CD4-positive, alpha-beta T cell (primary cell): Measurements from ENCODE around the gene DCAF8. TPM values are rescaled to one million over a fixed set of nuclear protein-coding genes. Genes with fewer than 3 reads are reported as not detected.

Experiments
- ATAC-seq: fragments of 200-7000 bp; cut with Tn5 transposase; one replicate; pipeline ENCODE4 v1.10.0; 2022; ENCODE audit warnings: mild to moderate bottlenecking; ENCODE audit not compliant: poor library complexity
- CTCF ChIA-PET: fragments of 350-600 bp; sonication (Branson Sonifier 250); formaldehyde crosslinking; loops from one replicate; lab custom pipeline; 2021; ENCODE audit warnings: antibody characterized with exemption, inconsistent platforms; lab: Charles Lee
- POLR2A ChIA-PET: fragments of 350-600 bp; sonication (Branson Sonifier 250); formaldehyde crosslinking; loops from one replicate; lab custom pipeline; 2021; ENCODE audit warnings: antibody characterized with exemption, inconsistent platforms; lab: Charles Lee
- DNase-seq, 14 experiments: peaks; one replicate each; pipeline ENCODE4 v3.0.0-alpha.2; 2013 to 2020; ENCODE audit warnings: mixed read lengths in 2 of 14
- H3K27ac ChIP-seq, 2 donors: one replicate each; pipeline versions ENCODE4 v1.5.1 to v1.7.0; 2013; ENCODE audit warnings: low read length in 2 of 2, low read depth in 1 of 2, mild to moderate bottlenecking in 1 of 2
- H3K27me3 ChIP-seq, 2 experiments: 1 replicate in 1 of 2; 2 replicates in 1 of 2; pipeline versions ENCODE4 v1.6.1 to v1.7.0; 2013; ENCODE audit warnings: low read length in 2 of 2, control low read depth in 1 of 2, mild to moderate bottlenecking in 1 of 2, moderate library complexity in 1 of 2; ENCODE audit not compliant: insufficient read depth in 2 of 2, control insufficient read depth in 1 of 2
- H3K36me3 ChIP-seq: one replicate; pipeline ENCODE4 v1.6.1; 2013; ENCODE audit warnings: low read length, control low read depth; ENCODE audit not compliant: insufficient read depth
- H3K4me1 ChIP-seq: one replicate; pipeline ENCODE4 v1.6.1; 2013; ENCODE audit warnings: low read length, control low read depth; ENCODE audit not compliant: insufficient read depth
- H3K4me3 ChIP-seq: one replicate; pipeline ENCODE4 v1.5.1; 2013; ENCODE audit warnings: mild to moderate bottlenecking, low read length, moderate library complexity
- H3K9me3 ChIP-seq, 2 experiments: 1 replicate in 1 of 2; 2 replicates in 1 of 2; pipeline versions ENCODE4 v1.6.1 to v1.7.0; 2013; ENCODE audit warnings: low read length in 2 of 2, mild to moderate bottlenecking in 2 of 2, control low read depth in 1 of 2, moderate library complexity in 1 of 2; ENCODE audit not compliant: control insufficient read depth in 1 of 2, insufficient read depth in 1 of 2
- H3K27ac Mint-ChIP-seq: one replicate; pipeline ENCODE4 v1.8.0; 2020; ENCODE audit warnings: mixed read lengths
- H3K27me3 Mint-ChIP-seq: one replicate; pipeline ENCODE4 v1.8.0; 2021; ENCODE audit warnings: mixed read lengths
- H3K36me3 Mint-ChIP-seq: one replicate; pipeline ENCODE4 v1.8.0; 2021; ENCODE audit warnings: low read depth, mixed read lengths
- H3K4me1 Mint-ChIP-seq: one replicate; pipeline ENCODE4 v1.8.0; 2021; ENCODE audit warnings: low read depth, mixed read lengths
- H3K4me3 Mint-ChIP-seq: one replicate; pipeline ENCODE4 v1.8.0; 2020; ENCODE audit warnings: mild to moderate bottlenecking, mixed read lengths
- H3K9me3 Mint-ChIP-seq: one replicate; pipeline ENCODE4 v1.8.0; 2020; ENCODE audit warnings: mixed read lengths
- CTCF ChIP-seq: fragments of 200-600 bp; IDR thresholded peaks from one replicate; pipeline ENCODE4 v1.8.0; 2022; ENCODE audit warnings: antibody characterized with exemption, mild to moderate bottlenecking
- intact Hi-C, 2 experiments: fragments of 100-400 bp; cut with DNase I in 1 of 2; cut with micrococcal nuclease in 1 of 2; formaldehyde crosslinking; loops; one replicate each; pipeline versions ENCODE4 v1.15.1 to v1.9.0; 2023 to 2025; cut with DNase I, micrococcal nuclease
- total RNA-seq, 174 experiments: library from RNA in 2 of 174; stranded (reverse) in 2 of 174; gene quantifications; one replicate each; pipeline ENCODE4 v1.2.3 and lab custom pipeline; 2021 to 2026

The DCAF8 gene
- total RNA-seq, 2 experiments from 2014 or later, result 151 to 154 TPM

DNA sequence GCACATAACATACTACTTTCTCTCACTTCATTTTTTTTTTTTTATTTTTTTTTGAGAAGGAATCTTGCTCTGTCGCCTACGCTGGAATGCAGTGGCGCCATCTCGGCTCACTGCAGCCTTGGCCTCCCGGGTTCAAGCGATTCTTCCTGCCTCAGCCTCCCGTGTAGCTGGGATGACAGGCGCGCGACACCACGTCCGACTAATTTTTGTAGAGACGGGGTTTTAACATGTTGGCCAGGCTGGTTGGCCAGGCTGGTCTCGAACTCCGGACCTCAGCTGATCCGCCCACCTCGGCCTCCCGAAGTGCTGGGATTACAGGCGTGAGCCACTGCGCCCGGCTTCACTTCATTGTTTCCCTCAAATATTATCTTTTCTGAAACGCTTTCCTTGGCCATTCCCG is 23.2 kb upstream of the DCAF8 start:
- Histone ChIP-seq H3K4me3 (peak overlapping the region; percentile 94), H3K27me3 (no peaks in the 10 kb centered on the region), H3K36me3 (peaks cover 44% of the 10 kb centered on the region), H3K9me3 (no peaks in the 10 kb centered on the region), H3K27ac (no peak overlapping the region), H3K4me1 (peaks cover 23% of the 10 kb centered on the region)
- Mint-ChIP-seq H3K4me1 (peaks cover 35% of the 10 kb centered on the region), H3K36me3 (peaks cover 65% of the 10 kb centered on the region), H3K9me3 (no peaks in the 10 kb centered on the region), H3K4me3 (peak overlapping the region; percentile 99), H3K27ac (peak overlapping the region; percentile 87), H3K27me3 (no peaks in the 10 kb centered on the region)
- TF ChIP-seq CTCF, result no peak
- intact Hi-C loops, result loop anchor here (1.0 to 10.0 kb wide), 5 partner anchors 23 to 849 kb away; partner anchors contain the start of genes DCAF8 (in 1 of the 2), DEDD (in 1 of the 2), IGSF8 (in 1 of the 2) and TAGLN2 (in 1 of the 2)
- ChIA-PET POLR2A (interaction anchor here (0.5 to 2.8 kb wide), 18 partner anchors 9 to 1240 kb away, joined by 3 to 73 read pairs (median 5); partner anchors contain the start of genes ARHGAP30, DCAF8, IGSF8 and PEA15), CTCF (interaction anchor here (0.8 to 1.8 kb wide), 6 partner anchors 9 to 184 kb away, joined by 3 to 8 read pairs (median 6); no protein-coding TSS in a partner anchor)
- ATAC-seq (no peak), DNase-seq (peak in 1 of 14 experiments; percentile 26)

DNA sequence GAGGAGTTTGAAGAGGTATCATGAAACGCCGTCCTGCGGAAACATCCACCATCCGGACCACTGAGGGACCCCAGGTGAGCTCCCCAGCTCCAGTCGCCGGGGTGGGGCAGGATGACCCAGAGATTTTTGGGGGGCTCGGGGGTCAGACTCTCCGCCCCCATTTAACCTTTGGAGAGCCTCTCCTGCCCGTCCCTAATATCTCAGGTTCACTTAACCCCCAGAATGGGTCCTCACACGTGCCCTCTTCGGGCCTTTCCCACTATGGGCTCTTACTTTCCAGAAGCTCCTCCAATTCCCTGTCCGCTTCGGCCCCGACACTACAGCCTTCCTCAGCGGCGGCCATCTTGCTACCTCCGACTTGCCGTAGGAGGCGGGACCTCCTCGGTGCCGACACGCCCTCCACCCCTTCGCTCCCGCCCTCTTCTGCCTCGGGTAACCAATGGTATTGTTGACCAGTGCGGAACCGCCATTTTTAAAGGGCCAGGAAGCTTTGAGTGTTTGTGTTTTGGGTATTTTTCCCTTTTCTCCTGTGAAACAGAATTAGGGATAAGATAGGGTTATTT is 22.5 kb upstream of the DCAF8 start, which contains the start of gene PEX19:
Gene PEX19 (minus strand): TSS at position 352 of the 563 bp plus-strand sequence. CDS start 9 bp downstream, at position 343.
- no peak for TF ChIP-seq CTCF
- ChIA-PET CTCF (interaction anchor here (0.7 to 1.8 kb wide), 7 partner anchors 9 to 184 kb away, joined by 3 to 8 read pairs (median 5); partner anchors contain the start of gene DCAF8), POLR2A (interaction anchor here (0.5 to 2.8 kb wide), 18 partner anchors 9 to 1239 kb away, joined by 3 to 73 read pairs (median 5); partner anchors contain the start of genes ARHGAP30, DCAF8, IGSF8 and PEA15)
- Mint-ChIP-seq H3K27me3 (no peaks in the 10 kb centered on the region), H3K27ac (peak within 1 kb of the TSS; percentile 87), H3K36me3 (peaks cover 65% of the 10 kb centered on the region), H3K9me3 (no peaks in the 10 kb centered on the region), H3K4me1 (peaks cover 35% of the 10 kb centered on the region), H3K4me3 (peak within 1 kb of the TSS; percentile 99)
- H3K36me3 ChIP-seq, result peaks cover 44% of the 10 kb centered on the region
- no peaks in the 10 kb centered on the region for H3K27me3 ChIP-seq
- intact Hi-C loops, result loop anchor here (1.0 to 10.0 kb wide), 5 partner anchors 23 to 850 kb away; partner anchors contain the start of genes DCAF8 (in 1 of the 2), DEDD (in 1 of the 2), IGSF8 (in 1 of the 2) and TAGLN2 (in 1 of the 2)
- H3K27ac ChIP-seq, result peak within 1 kb of the TSS; percentile 37 to 60
- peak within 1 kb of the TSS; percentile 94 for H3K4me3 ChIP-seq
- peak; percentile 100 for ATAC-seq
- no peaks in the 10 kb centered on the region for H3K9me3 ChIP-seq
- H3K4me1 ChIP-seq, result peaks cover 23% of the 10 kb centered on the region
- peak; percentile 90 to 96 (median 92) for DNase-seq

GRCh38 chr1:160284220-160284781 is 22.0 kb upstream of the DCAF8 start:
- H3K4me1 Mint-ChIP-seq, result peaks cover 35% of the 10 kb centered on the region
- intact Hi-C loops, result loop anchor here in 1 of 2 experiments (10.0 kb wide), 2 partner anchors 360 to 850 kb away; partner anchors contain the start of genes DEDD and TAGLN2
- Histone ChIP-seq H3K9me3 (no peaks in the 10 kb centered on the region), H3K27me3 (no peaks in the 10 kb centered on the region), H3K27ac (peak overlapping the region; percentile 37 to 60), H3K4me3 (peak overlapping the region; percentile 94), H3K36me3 (peaks cover 44% of the 10 kb centered on the region), H3K4me1 (peaks cover 23% of the 10 kb centered on the region)
- no peaks in the 10 kb centered on the region for H3K27me3 Mint-ChIP-seq
- ChIA-PET POLR2A (interaction anchor here (0.6 to 2.8 kb wide), 14 partner anchors 9 to 786 kb away, joined by 3 to 73 read pairs (median 5); partner anchors contain the start of genes ARHGAP30, DCAF8, IGSF8 and PEA15), CTCF (interaction anchor here (0.7 to 1.8 kb wide), 7 partner anchors 10 to 183 kb away, joined by 3 to 8 read pairs (median 5); partner anchors contain the start of gene DCAF8)
- H3K4me3 Mint-ChIP-seq, result peak overlapping the region; percentile 99
- TF ChIP-seq CTCF, result no peak
- H3K9me3 Mint-ChIP-seq, result no peaks in the 10 kb centered on the region
- peak; percentile 37 for ATAC-seq
- H3K27ac Mint-ChIP-seq, result peak overlapping the region; percentile 87
- peaks cover 65% of the 10 kb centered on the region for H3K36me3 Mint-ChIP-seq
- DNase-seq, result peak in 4 of 14 experiments; percentile 6 to 44 (median 25)
